ENCODE results near the gene TMEM81. TPM values are rescaled to one million over a fixed set of nuclear protein-coding genes. Genes with fewer than 3 reads are reported as not detected.

TMEM81 gene
- polyA plus RNA-seq, 1 donor (not counting 4 experiments of a cell fraction or from before 2014, with no cell fraction given): 1.4 TPM

DNA sequence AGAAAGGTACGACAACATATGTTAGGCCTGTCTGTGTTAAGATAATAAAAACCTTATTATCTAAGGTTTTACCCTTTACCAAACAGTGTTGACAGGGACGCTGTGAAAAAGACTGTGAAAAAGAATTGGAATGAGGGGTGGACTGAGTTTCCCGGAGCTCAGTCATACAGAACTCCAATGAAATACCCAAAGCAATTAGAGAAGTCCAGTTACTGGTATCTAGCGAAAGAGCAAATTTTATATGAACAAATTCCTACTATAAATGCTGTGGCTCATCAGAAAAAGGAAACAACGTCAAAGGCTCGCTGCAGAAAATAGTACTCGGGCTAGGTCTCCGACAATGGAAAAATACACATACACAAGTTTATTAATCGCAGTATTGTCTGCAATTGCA lies 38.2 kb upstream of the TMEM81 start:
- Histone ChIP-seq H3K27me3 (ENCODE audit: control insufficient read depth, extremely low read depth, insufficient read depth, low read length) (no peaks in the 10 kb centered on the region), H3K9me3 (ENCODE audit: control insufficient read depth, low read depth, low read length) (no peaks in the 10 kb centered on the region), H2AFZ (ENCODE audit: control insufficient read depth, low read length) (peak overlapping the region; percentile 99), H3K4me2 (ENCODE audit: control insufficient read depth, extremely low read depth, insufficient read depth, low read depth, low read length) (peak overlapping the region; percentile 77), H3K27ac (ENCODE audit: control insufficient read depth, insufficient read depth, low read length) (peak overlapping the region; percentile 96), H3K36me3 (ENCODE audit: control insufficient read depth in 2 of 2, extremely low read depth in 1 of 2, insufficient read depth in 2 of 2, low read length in 2 of 2) (peaks cover 2 to 3% of the 10 kb centered on the region in 2 experiments), H3K9me1 (ENCODE audit: control insufficient read depth, extremely low read depth, insufficient read depth, low read length) (no peaks in the 10 kb centered on the region), H4K20me1 (ENCODE audit: control insufficient read depth, extremely low read depth, insufficient read depth, low read length) (no peaks in the 10 kb centered on the region), H3K4me3 (ENCODE audit: control insufficient read depth in 2 of 3, extremely low read depth in 1 of 3, insufficient read depth in 2 of 3, low read depth in 1 of 3, low read length in 3 of 3) (peak overlapping the region; percentile 75 to 90 (median 81)), H3K9ac (ENCODE audit: control insufficient read depth, extremely low read depth, insufficient read depth, low read length) (peak overlapping the region; percentile 86), H3K79me2 (ENCODE audit: control insufficient read depth, insufficient read depth, low read length) (peaks cover 39% of the 10 kb centered on the region), H3K4me1 (ENCODE audit: control insufficient read depth, extremely low read depth, insufficient read depth, low read length) (peaks cover 15% of the 10 kb centered on the region)
- DNase-seq (ENCODE audit: low read depth, low spot score): no peak
- no peak for FAIRE-seq
- TF ChIP-seq EZH2 (IDR thresholded peaks at IDR 0.05; ENCODE audit: low read length): no peak
- TF ChIP-seq, protein P1, sequence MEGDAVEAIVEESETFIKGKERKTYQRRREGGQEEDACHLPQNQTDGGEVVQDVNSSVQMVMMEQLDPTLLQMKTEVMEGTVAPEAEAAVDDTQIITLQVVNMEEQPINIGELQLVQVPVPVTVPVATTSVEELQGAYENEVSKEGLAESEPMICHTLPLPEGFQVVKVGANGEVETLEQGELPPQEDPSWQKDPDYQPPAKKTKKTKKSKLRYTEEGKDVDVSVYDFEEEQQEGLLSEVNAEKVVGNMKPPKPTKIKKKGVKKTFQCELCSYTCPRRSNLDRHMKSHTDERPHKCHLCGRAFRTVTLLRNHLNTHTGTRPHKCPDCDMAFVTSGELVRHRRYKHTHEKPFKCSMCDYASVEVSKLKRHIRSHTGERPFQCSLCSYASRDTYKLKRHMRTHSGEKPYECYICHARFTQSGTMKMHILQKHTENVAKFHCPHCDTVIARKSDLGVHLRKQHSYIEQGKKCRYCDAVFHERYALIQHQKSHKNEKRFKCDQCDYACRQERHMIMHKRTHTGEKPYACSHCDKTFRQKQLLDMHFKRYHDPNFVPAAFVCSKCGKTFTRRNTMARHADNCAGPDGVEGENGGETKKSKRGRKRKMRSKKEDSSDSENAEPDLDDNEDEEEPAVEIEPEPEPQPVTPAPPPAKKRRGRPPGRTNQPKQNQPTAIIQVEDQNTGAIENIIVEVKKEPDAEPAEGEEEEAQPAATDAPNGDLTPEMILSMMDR (optimal IDR thresholded peaks at IDR 0.05 in 1 of 3, IDR thresholded peaks at IDR 0.05 in 1 of 3, conservative IDR thresholded peaks at IDR 0.05 in 1 of 3; ENCODE audit: extremely low read depth in 1 of 3, insufficient read depth in 2 of 3, low read length in 3 of 3): no peak
- dilution Hi-C loops (cut with MboI; ENCODE audit: extremely low pct_ligation_motif_present, low sequenced_read_pairs): no loop called here

DNA sequence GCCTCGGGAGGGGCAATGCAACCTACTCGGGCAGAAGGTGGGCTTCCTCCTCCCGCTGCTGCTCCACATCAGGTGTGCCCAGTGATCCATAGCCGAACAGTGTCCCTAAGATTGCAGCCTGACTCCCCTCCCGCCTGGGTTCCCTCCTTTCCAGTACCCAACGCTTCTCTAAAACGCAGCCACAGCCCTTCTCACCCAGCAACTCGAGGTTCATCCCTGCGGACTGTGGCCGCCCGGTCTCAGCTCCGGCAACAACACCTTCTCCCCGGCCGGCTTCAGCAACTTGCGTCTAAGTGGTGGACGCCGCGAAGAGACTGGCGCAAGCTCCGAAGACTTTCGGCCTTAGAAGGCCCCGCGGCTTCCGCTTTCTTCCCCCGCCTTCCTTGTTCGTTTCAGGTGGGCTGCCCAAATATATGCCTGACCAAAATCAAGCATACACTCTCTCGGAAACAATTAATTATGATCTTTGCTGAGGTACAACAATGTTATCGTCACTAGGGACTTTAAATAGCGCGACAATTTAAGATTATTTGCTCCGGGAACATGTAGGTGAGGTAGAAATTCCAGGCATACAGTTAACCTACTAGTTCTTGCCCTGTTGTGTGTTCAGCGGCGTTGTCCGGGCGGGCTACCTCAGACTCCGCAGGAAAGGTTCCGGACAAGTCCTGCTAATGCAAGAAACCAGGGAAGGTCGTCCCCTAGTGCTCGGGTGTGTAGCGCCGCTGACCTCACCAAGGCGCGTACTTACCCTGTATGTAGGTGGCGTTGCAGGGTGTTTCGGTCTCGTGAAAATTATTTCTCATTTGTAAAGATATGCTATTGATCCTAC lies 37.6 kb upstream of the TMEM81 start, which contains the start of gene RBBP5:
Gene RBBP5 (minus strand): TSS at position 319 of the 829 bp plus-strand sequence. CDS start 105 bp downstream, at position 214.
- no peak for TF ChIP-seq EZH2 (IDR thresholded peaks at IDR 0.05; ENCODE audit: low read length)
- TF ChIP-seq, protein P1 (optimal IDR thresholded peaks at IDR 0.05 in 1 of 3, IDR thresholded peaks at IDR 0.05 in 1 of 3, conservative IDR thresholded peaks at IDR 0.05 in 1 of 3; ENCODE audit: extremely low read depth in 1 of 3, insufficient read depth in 2 of 3, low read length in 3 of 3): peak; percentile 81 to 93 (median 91)
- H3K9ac ChIP-seq (ENCODE audit: control insufficient read depth, extremely low read depth, insufficient read depth, low read length): peak within 1 kb of the TSS; percentile 86
- H2AFZ ChIP-seq (ENCODE audit: control insufficient read depth, low read length): peak within 1 kb of the TSS; percentile 99
- H3K4me2 ChIP-seq (ENCODE audit: control insufficient read depth, extremely low read depth, insufficient read depth, low read depth, low read length): peak within 1 kb of the TSS; percentile 77
- H3K36me3 ChIP-seq (ENCODE audit: control insufficient read depth in 2 of 2, extremely low read depth in 1 of 2, insufficient read depth in 2 of 2, low read length in 2 of 2): peaks cover 2 to 3% of the 10 kb centered on the region in 2 experiments
- no peaks in the 10 kb centered on the region for H3K27me3 ChIP-seq (ENCODE audit: control insufficient read depth, extremely low read depth, insufficient read depth, low read length)
- H3K27ac ChIP-seq (ENCODE audit: control insufficient read depth, insufficient read depth, low read length): peak within 1 kb of the TSS; percentile 96
- peaks cover 15% of the 10 kb centered on the region for H3K4me1 ChIP-seq (ENCODE audit: control insufficient read depth, extremely low read depth, insufficient read depth, low read length)
- FAIRE-seq: peak; percentile 32
- H3K79me2 ChIP-seq (ENCODE audit: control insufficient read depth, insufficient read depth, low read length): peaks cover 39% of the 10 kb centered on the region
- dilution Hi-C loops (cut with MboI; ENCODE audit: extremely low pct_ligation_motif_present, low sequenced_read_pairs): no loop called here
- H3K4me3 ChIP-seq (ENCODE audit: control insufficient read depth in 2 of 3, extremely low read depth in 1 of 3, insufficient read depth in 2 of 3, low read depth in 1 of 3, low read length in 3 of 3): peak within 1 kb of the TSS; percentile 75 to 90 (median 81)
- H3K9me1 ChIP-seq (ENCODE audit: control insufficient read depth, extremely low read depth, insufficient read depth, low read length): no peaks in the 10 kb centered on the region
- H3K9me3 ChIP-seq (ENCODE audit: control insufficient read depth, low read depth, low read length): no peaks in the 10 kb centered on the region
- DNase-seq (ENCODE audit: low read depth, low spot score): peak; percentile 93
- no peaks in the 10 kb centered on the region for H4K20me1 ChIP-seq (ENCODE audit: control insufficient read depth, extremely low read depth, insufficient read depth, low read length)

Measured in keratinocyte (primary cell).